HCT116 (cell line): Measurements from ENCODE around the gene PPP6R3. TPM values are rescaled to one million over a fixed set of nuclear protein-coding genes. Genes with fewer than 3 reads are reported as not detected.
A peak's percentile ranks its signal among the peaks of the same experiment; 100 is the strongest.

Experiments used
- ATAC-seq: fragments of 200-7000 bp; cut with Tn5 transposase; 2 replicates; pipeline ENCODE4 v1.9.1; 2020; ENCODE audit warnings: mild to moderate bottlenecking, moderate library complexity
- BruUV-seq: library from RNA; stranded (reverse); fragments of 400-500 nt; replicated peaks from 2 replicates; lab custom pipeline; 2021; lab: Mats Ljungman, UMichigan
- CTCF ChIA-PET: fragments of 300-600 bp; sonication (Branson Sonifier 250); formaldehyde crosslinking; loops from one replicate; lab custom pipeline; 2021; ENCODE audit warnings: antibody characterized with exemption; lab: Charles Lee
- POLR2A ChIA-PET: fragments of 300-600, 350-600 bp; sonication (Branson Sonifier 250); formaldehyde crosslinking; loops from one replicate; lab custom pipeline; 2021; ENCODE audit warnings: antibody characterized with exemption; lab: Charles Lee
- RAD21 ChIA-PET, 2 experiments: fragments of 300-600 bp; sonication (Branson Sonifier 250); formaldehyde crosslinking; loops; one replicate each; lab custom pipeline; 2023; ENCODE audit warnings: low total read pairs in 2 of 2; ENCODE audit not compliant: uncharacterized antibody in 2 of 2, unreplicated experiment in 2 of 2, low non-redundant PET in 1 of 2; lab: Charles Lee
- DNase-seq: peaks from one replicate; pipeline ENCODE4 v3.0.0-alpha.2; 2010; ENCODE audit warnings: low read depth, low spot score
- H2AFZ ChIP-seq: fragments of 200-600 bp; shearing (Covaris generic), sonication (generic); 2 replicates; pipeline ENCODE4 v1.6.1; 2017; ENCODE audit warnings: low read depth, mixed run types, mixed read lengths, antibody characterized with exemption, low read length; ENCODE audit not compliant: poor library complexity, severe bottlenecking
- H3K27ac ChIP-seq: 2 replicates; pipeline ENCODE4 v1.5.1; 2012; ENCODE audit warnings: low read depth, low read length
- H3K27me3 ChIP-seq: fragments of 200-600 bp; sonication (generic); 2 replicates; pipeline ENCODE4 v1.6.1; 2016; ENCODE audit warnings: mixed run types, low read length, mixed read lengths; ENCODE audit not compliant: insufficient read depth
- H3K36me3 ChIP-seq, 2 experiments: fragments of 200-500 bp in 1 of 2; fragments of 200-600 bp in 1 of 2; sonication (Bioruptor generic) in 1 of 2; sonication (generic) in 1 of 2; 2 replicates each; pipeline versions ENCODE4 v1.5.1 to v1.6.1; 2014 to 2016; ENCODE audit warnings: low read length in 2 of 2, inconsistent platforms in 1 of 2, mixed read lengths in 1 of 2, mixed run types in 1 of 2; ENCODE audit not compliant: insufficient read depth in 2 of 2, control insufficient read depth in 1 of 2
- H3K4me1 ChIP-seq, 2 experiments: fragments of 200-600 bp in 1 of 2; sonication (generic) in 1 of 2; 2 replicates each; pipeline versions ENCODE4 v1.5.1 to v1.6.1; 2012 to 2017; ENCODE audit warnings: low read length in 2 of 2, inconsistent platforms in 1 of 2, mild to moderate bottlenecking in 1 of 2, mixed read lengths in 1 of 2, mixed run types in 1 of 2, moderate library complexity in 1 of 2; ENCODE audit not compliant: insufficient read depth in 2 of 2, control insufficient read depth in 1 of 2
- H3K4me2 ChIP-seq: fragments of 200-600 bp; sonication (generic); 2 replicates; pipeline ENCODE4 v1.6.1; 2017; ENCODE audit warnings: mixed run types, low read length, mixed read lengths
- H3K4me3 ChIP-seq, 2 experiments: fragments of 200-600 bp in 1 of 2; sonication (generic) in 1 of 2; replicated peaks in 1 of 2; 2 replicates each; pipeline ENCODE4 v1.5.1; 2011 to 2016; ENCODE audit warnings: low read length in 2 of 2, control low read depth in 1 of 2, low read depth in 1 of 2, mild to moderate bottlenecking in 1 of 2, mixed read lengths in 1 of 2, mixed run types in 1 of 2
- H3K79me2 ChIP-seq: fragments of 200-600 bp; sonication (generic); 2 replicates; pipeline ENCODE4 v1.6.1; 2017; ENCODE audit warnings: mild to moderate bottlenecking, mixed run types, low read length, moderate library complexity, mixed read lengths; ENCODE audit not compliant: insufficient read depth
- H3K9ac ChIP-seq: fragments of 200-600 bp; sonication (generic); 2 replicates; pipeline ENCODE4 v1.6.1; 2016; ENCODE audit warnings: low read length, mixed read lengths
- H3K9me2 ChIP-seq: fragments of 200-600 bp; sonication (generic), shearing (Covaris generic); 2 replicates; pipeline ENCODE4 v1.6.1; 2017; ENCODE audit warnings: mixed run types, mild to moderate bottlenecking, moderate library complexity; ENCODE audit not compliant: insufficient read depth
- H3K9me3 ChIP-seq, 2 experiments: fragments of 200-500 bp in 1 of 2; fragments of 200-600 bp in 1 of 2; sonication (Bioruptor generic) in 1 of 2; sonication (generic) in 1 of 2; 2 replicates each; pipeline ENCODE4 v1.6.1; 2014 to 2017; ENCODE audit warnings: low read length in 2 of 2, mixed read lengths in 2 of 2, inconsistent platforms in 1 of 2, low read depth in 1 of 2, mild to moderate bottlenecking in 1 of 2, mixed run types in 1 of 2, moderate library complexity in 1 of 2; ENCODE audit not compliant: control insufficient read depth in 1 of 2, insufficient read depth in 1 of 2
- H4K20me1 ChIP-seq: fragments of 200-600 bp; sonication (generic), shearing (Covaris generic); 2 replicates; pipeline ENCODE4 v1.6.1; 2017; ENCODE audit warnings: mixed run types, mild to moderate bottlenecking, moderate library complexity; ENCODE audit not compliant: insufficient read depth
- ATF3 ChIP-seq: IDR thresholded peaks from 2 replicates; pipeline ENCODE4 v1.6.1; 2012
- CEBPB ChIP-seq: IDR thresholded peaks from 2 replicates; pipeline ENCODE4 v1.6.1; 2012; ENCODE audit warnings: low read depth
- CTCF ChIP-seq, 3 experiments: fragments of 200-600 bp in 1 of 3; sonication (generic) in 1 of 3; IDR thresholded peaks in 2 of 3; conservative IDR thresholded peaks in 1 of 3; 2 replicates each; pipeline ENCODE4 v1.5.1; 2012 to 2017; ENCODE audit warnings: low read depth in 2 of 3, low read length in 2 of 3, antibody characterized with exemption in 1 of 3, borderline replicate concordance in 1 of 3, control low read depth in 1 of 3, mild to moderate bottlenecking in 1 of 3, mixed read lengths in 1 of 3, mixed run types in 1 of 3, moderate library complexity in 1 of 3; ENCODE audit not compliant: insufficient read depth in 1 of 3
- EGR1 ChIP-seq: IDR thresholded peaks from 2 replicates; pipeline ENCODE4 v1.6.1; 2012; ENCODE audit warnings: low read depth
- EZH2phosphoT487 ChIP-seq: fragments of 200-600 bp; IDR thresholded peaks from 2 replicates; pipeline ENCODE4 v1.6.1; 2018; ENCODE audit warnings: antibody characterized with exemption, borderline replicate concordance
- FOSL1 ChIP-seq: IDR thresholded peaks from 2 replicates; pipeline ENCODE4 v1.6.1; 2012; ENCODE audit warnings: low read depth
- MAX ChIP-seq: IDR thresholded peaks from 2 replicates; pipeline ENCODE4 v1.6.1; 2012
- POLR2A ChIP-seq: IDR thresholded peaks from 2 replicates; pipeline ENCODE4 v1.7.0; 2011; ENCODE audit warnings: borderline replicate concordance; ENCODE audit not compliant: insufficient read depth, insufficient read length; ENCODE audit errors: extremely low read depth
- POLR2AphosphoS5 ChIP-seq: IDR thresholded peaks from 2 replicates; pipeline ENCODE4 v1.6.1; 2011; ENCODE audit warnings: mild to moderate bottlenecking, low read depth, low read length, moderate library complexity
- RAD21 ChIP-seq: IDR thresholded peaks from 2 replicates; pipeline ENCODE4 v1.6.1; 2012; ENCODE audit warnings: low read depth, mild to moderate bottlenecking
- REST ChIP-seq: IDR thresholded peaks from 2 replicates; pipeline ENCODE4 v1.6.1; 2012; ENCODE audit warnings: low read depth
- SIN3A ChIP-seq: IDR thresholded peaks from 2 replicates; pipeline ENCODE4 v1.6.1; 2012; ENCODE audit warnings: low read depth
- SP1 ChIP-seq: IDR thresholded peaks from 2 replicates; pipeline ENCODE4 v1.6.1; 2012; ENCODE audit warnings: low read depth
- SRF ChIP-seq: IDR thresholded peaks from 2 replicates; pipeline ENCODE4 v1.6.1; 2012; ENCODE audit warnings: low read depth
- TCF7L2 ChIP-seq: IDR thresholded peaks from 2 replicates; pipeline ENCODE4 v1.7.0; 2011; ENCODE audit warnings: borderline replicate concordance, inconsistent platforms; ENCODE audit not compliant: insufficient read depth, insufficient read length; ENCODE audit errors: extremely low read depth
- ZBTB33 ChIP-seq: IDR thresholded peaks from 2 replicates; pipeline ENCODE4 v1.6.1; 2011; ENCODE audit warnings: mild to moderate bottlenecking, low read length, moderate library complexity; ENCODE audit not compliant: insufficient replicate concordance; ENCODE audit errors: extremely low read depth
- ZNF274 ChIP-seq: fragments of 200-500 bp; sonication (Bioruptor generic); IDR thresholded peaks from 2 replicates; pipeline ENCODE4 v1.6.1; 2014; ENCODE audit warnings: mild to moderate bottlenecking, low read depth, low read length, inconsistent platforms
- intact Hi-C: fragments of 100-400 bp; cut with micrococcal nuclease; formaldehyde crosslinking; loops from 2 replicates; pipeline ENCODE4 v1.10.0; 2022
- total RNA-seq: library from RNA; stranded (reverse); gene quantifications from one replicate; pipeline ENCODE4 v1.2.1, GENCODE V29; 2021; ENCODE audit not compliant: unreplicated experiment

PPP6R3 gene
- total RNA-seq, 1 experiment from 2014 or later, result 113 TPM

- TF ChIP-seq FOSL1 (no peak), EGR1 (no peak), SIN3A (no peak)
Measured at GRCh38 chr11:68504432-68505066, 44.0 kb downstream of the PPP6R3 start (continued).

GRCh38 chr11:68505596-68505995 is 45.0 kb downstream of the PPP6R3 start:
- DNase-seq (no peak), ATAC-seq (no peak)
- no peaks in the 10 kb centered on the region for H3K36me3 ChIP-seq
- RAD21 ChIA-PET, result no interaction called here
- no peaks in the 10 kb centered on the region for H3K4me1 ChIP-seq
- no peak overlapping the region for H3K9ac ChIP-seq
- CTCF ChIA-PET, result no interaction called here
- intact Hi-C loops, result no loop called here
- no peaks in the 10 kb centered on the region for H3K9me2 ChIP-seq
- peaks cover 43% of the 10 kb centered on the region for H4K20me1 ChIP-seq
- no peak overlapping the region for H2AFZ ChIP-seq
- no peak overlapping the region for H3K27ac ChIP-seq
- no peaks in the 10 kb centered on the region for H3K9me3 ChIP-seq
- POLR2A ChIA-PET, result no interaction called here
- no peak overlapping the region for H3K4me2 ChIP-seq
- H3K4me3 ChIP-seq, result no peak overlapping the region
- H3K79me2 ChIP-seq, result peaks cover 100% of the 10 kb centered on the region
- H3K27me3 ChIP-seq, result no peaks in the 10 kb centered on the region
- TSS peak; percentile 21 for BruUV-seq
- TF ChIP-seq TCF7L2 (no peak), SRF (no peak), RAD21 (no peak), ZBTB33 (no peak), CEBPB (no peak), POLR2A (no peak), ZNF274 (no peak), EZH2phosphoT487 (no peak), SP1 (no peak), FOSL1 (no peak), REST (no peak), CTCF (IDR thresholded peaks at IDR 0.05 in 2 of 3, conservative IDR thresholded peaks at IDR 0.05 in 1 of 3; ENCODE audit: borderline replicate concordance in 1 of 3, insufficient read depth in 1 of 3, low read depth in 2 of 3, low read length in 2 of 3) (no peak), MAX (no peak), EGR1 (no peak), SIN3A (no peak), POLR2AphosphoS5 (no peak), ATF3 (no peak)
